WTC11 (cell line): Measurements from ENCODE around the gene MEGF11. TPM values are rescaled to one million over a fixed set of nuclear protein-coding genes. Genes with fewer than 3 reads are reported as not detected.

Source experiments
- ATAC-seq: fragments of 200-7000 bp; cut with Tn5 transposase; 2 replicates; pipeline ENCODE4 v1.10.0; 2021; ENCODE audit warnings: mild to moderate bottlenecking, moderate library complexity
- CTCF ChIA-PET: fragments of 300-600 bp; sonication (Branson Sonifier 250); formaldehyde crosslinking; loops from one replicate; lab custom pipeline; 2021; ENCODE audit warnings: antibody characterized with exemption; lab: Charles Lee
- POLR2A ChIA-PET: fragments of 350-600 bp; sonication (Branson Sonifier 250); formaldehyde crosslinking; loops from one replicate; lab custom pipeline; 2021; ENCODE audit warnings: antibody characterized with exemption; lab: Charles Lee
- DNase-seq: peaks from one replicate; pipeline ENCODE4 v3.0.0; 2021; ENCODE audit warnings: low spot score
- H3K27ac Mint-ChIP-seq: 2 replicates; pipeline ENCODE4 v1.8.0; 2021; ENCODE audit warnings: mixed read lengths
- H3K27me3 Mint-ChIP-seq: 2 replicates; pipeline ENCODE4 v1.8.0; 2021; ENCODE audit warnings: low read depth, mild to moderate bottlenecking, moderate library complexity, mixed read lengths
- H3K36me3 Mint-ChIP-seq: 2 replicates; pipeline ENCODE4 v1.8.0; 2021; ENCODE audit warnings: mixed read lengths
- H3K4me1 Mint-ChIP-seq: 2 replicates; pipeline ENCODE4 v1.8.0; 2022; ENCODE audit warnings: mixed read lengths
- H3K4me3 Mint-ChIP-seq: 2 replicates; pipeline ENCODE4 v1.8.0; 2021; ENCODE audit warnings: mild to moderate bottlenecking, moderate library complexity, mixed read lengths
- H3K9me3 Mint-ChIP-seq: 2 replicates; pipeline ENCODE4 v1.8.0; 2021; ENCODE audit warnings: mixed read lengths
- AR ChIP-seq: fragments of 250-450 bp; sonication (Bioruptor Pico); IDR thresholded peaks from 2 replicates; pipeline ENCODE4 v1.9.0; 2021; ENCODE audit warnings: mild to moderate bottlenecking
- ATF3 ChIP-seq: sonication (generic); formaldehyde crosslinking; conservative IDR thresholded peaks from 2 replicates; pipeline ENCODE4 v1.8.1; 2022; ENCODE audit warnings: mild to moderate bottlenecking, missing genetic modification reagents
- GABPB1 ChIP-seq: sonication (generic); formaldehyde crosslinking; IDR thresholded peaks from 2 replicates; pipeline ENCODE4 v1.8.1; 2023; ENCODE audit warnings: mild to moderate bottlenecking, missing genetic modification reagents
- GTF2I ChIP-seq: fragments of 250-450 bp; sonication (Bioruptor Pico); conservative IDR thresholded peaks from 2 replicates; pipeline ENCODE4 v1.4.0; 2021; ENCODE audit warnings: mild to moderate bottlenecking
- IRF2 ChIP-seq: sonication (generic); formaldehyde crosslinking; IDR thresholded peaks from 2 replicates; pipeline ENCODE4 v1.8.0; 2022; ENCODE audit warnings: low read depth, missing genetic modification reagents, borderline replicate concordance
- JUN ChIP-seq: sonication (generic); formaldehyde crosslinking; IDR thresholded peaks from 2 replicates; pipeline ENCODE4 v1.8.0; 2023; ENCODE audit warnings: mild to moderate bottlenecking, missing genetic modification reagents
- MXD4 ChIP-seq: fragments of 250-450 bp; sonication (Bioruptor Pico); IDR thresholded peaks from 2 replicates; pipeline ENCODE4 v1.8.0; 2021; ENCODE audit warnings: mild to moderate bottlenecking, moderate library complexity, borderline replicate concordance
- MYBL2 ChIP-seq: sonication (generic); formaldehyde crosslinking; IDR thresholded peaks from 2 replicates; pipeline ENCODE4 v1.8.1; 2023; ENCODE audit warnings: mild to moderate bottlenecking, moderate library complexity, missing genetic modification reagents
- NFE2L1 ChIP-seq: sonication (generic); formaldehyde crosslinking; IDR thresholded peaks from 2 replicates; pipeline ENCODE4 v1.8.1; 2023; ENCODE audit warnings: missing genetic modification reagents
- PRDM15 ChIP-seq: sonication (generic); formaldehyde crosslinking; IDR thresholded peaks from 2 replicates; pipeline ENCODE4 v1.8.0; 2022; ENCODE audit warnings: missing genetic modification reagents
- SOX15 ChIP-seq: fragments of 250-450 bp; sonication (Bioruptor Pico); IDR thresholded peaks from 2 replicates; pipeline ENCODE4 v1.9.0; 2021; ENCODE audit warnings: mild to moderate bottlenecking
- SP1 ChIP-seq: sonication (generic); formaldehyde crosslinking; conservative IDR thresholded peaks from 2 replicates; pipeline ENCODE4 v1.8.1; 2022; ENCODE audit warnings: missing genetic modification reagents
- TEAD4 ChIP-seq: sonication (generic); formaldehyde crosslinking; IDR thresholded peaks from 2 replicates; pipeline ENCODE4 v1.8.0; 2022; ENCODE audit warnings: mild to moderate bottlenecking, missing genetic modification reagents
- ZNF121 ChIP-seq: sonication (generic); formaldehyde crosslinking; IDR thresholded peaks from 2 replicates; pipeline ENCODE4 v1.8.0; 2023; ENCODE audit warnings: missing genetic modification reagents
- ZNF219 ChIP-seq: sonication (generic); formaldehyde crosslinking; IDR thresholded peaks from 2 replicates; pipeline ENCODE4 v1.8.0; 2023; ENCODE audit warnings: missing genetic modification reagents, mild to moderate bottlenecking, borderline replicate concordance
- ZNF281 ChIP-seq: sonication (generic); formaldehyde crosslinking; IDR thresholded peaks from 2 replicates; pipeline ENCODE4 v1.8.0; 2023; ENCODE audit warnings: mild to moderate bottlenecking, missing genetic modification reagents
- total RNA-seq: library from RNA; stranded (reverse); gene quantifications from 3 replicates; pipeline ENCODE4 v1.2.3, GENCODE V29; 2021

Gene MEGF11
- total RNA-seq, 1 experiment from 2014 or later = 3.3 TPM

- H3K4me1 Mint-ChIP-seq = peaks cover 15% of the 10 kb centered on the region
- DNase-seq = no peak
- TF ChIP-seq TEAD4 (CRISPR knock-in tag) = no peak
- TF ChIP-seq MXD4 (CRISPR knock-in tag) = no peak
- peak; percentile 63; the same call in 1 of the 2 replicates for TF ChIP-seq ZNF121
- no peaks in the 10 kb centered on the region for H3K27me3 Mint-ChIP-seq
- H3K27ac Mint-ChIP-seq = no peak overlapping the region
- no peaks in the 10 kb centered on the region for H3K36me3 Mint-ChIP-seq
- ChIA-PET POLR2A (no interaction called here), CTCF (no interaction called here)
- no peak for ATAC-seq
- H3K4me3 Mint-ChIP-seq = no peak overlapping the region
- no peaks in the 10 kb centered on the region for H3K9me3 Mint-ChIP-seq
Measured at GRCh38 chr15:66220601-66221000, 32.9 kb downstream of the MEGF11 start.

- no peaks in the 10 kb centered on the region for H3K27me3 Mint-ChIP-seq
- no peak for DNase-seq
- H3K4me3 Mint-ChIP-seq = no peak overlapping the region
- no peak for ATAC-seq
- H3K4me1 Mint-ChIP-seq = peaks cover 15% of the 10 kb centered on the region
- no peak for TF ChIP-seq IRF2 (CRISPR knock-in tag)
- no peak for TF ChIP-seq GTF2I (CRISPR knock-in tag)
- no peak for TF ChIP-seq AR (CRISPR knock-in tag)
- no peak for TF ChIP-seq MYBL2 (CRISPR knock-in tag)
- TF ChIP-seq TEAD4 (CRISPR knock-in tag) = no peak
- no peak for TF ChIP-seq ZNF281 (CRISPR knock-in tag)
- TF ChIP-seq GABPB1 (CRISPR knock-in tag) = no peak
- TF ChIP-seq JUN (CRISPR knock-in tag) = no peak
- no peak for TF ChIP-seq MXD4 (CRISPR knock-in tag)
- TF ChIP-seq NFE2L1 = no peak
- no peak for TF ChIP-seq SP1 (CRISPR knock-in tag)
- TF ChIP-seq SOX15 (CRISPR knock-in tag) = no peak
- TF ChIP-seq PRDM15 (CRISPR knock-in tag) = no peak
- TF ChIP-seq ZNF219 (CRISPR knock-in tag) = no peak
- no peak for TF ChIP-seq ATF3
- TF ChIP-seq, all 79 proteins: peak for 0
- H3K9me3 Mint-ChIP-seq = no peaks in the 10 kb centered on the region
- no peak overlapping the region for H3K27ac Mint-ChIP-seq
- CTCF ChIA-PET = interaction anchor here (0.7 to 1.0 kb wide), 2 partner anchors 13 to 138 kb away, joined by 3 to 4 read pairs; no protein-coding TSS in a partner anchor
- POLR2A ChIA-PET = no interaction called here
- H3K36me3 Mint-ChIP-seq = no peaks in the 10 kb centered on the region
Measured at GRCh38 chr15:66219339-66219738, 34.2 kb downstream of the MEGF11 start.
